Renal pelvis (tissue), 4 donors: ENCODE measurements around the gene LRP1. TPM values are rescaled to one million over a fixed set of nuclear protein-coding genes. Genes with fewer than 3 reads are reported as not detected.
A peak's percentile ranks its signal among the peaks of the same experiment; 100 is the strongest.

ENCODE experiments used
- DNase-seq: peaks from one replicate; pipeline ENCODE4 v3.0.0-alpha.2; 2013
- polyA plus RNA-seq, 3 donors: library from polyadenylated mRNA; unstranded; fragments of 120-200 nt; gene quantifications; one replicate each; pipeline ENCODE4 v1.2.1, GENCODE V29; 2013; ENCODE audit not compliant: insufficient read length in 3 of 3

LRP1 gene
- polyA plus RNA-seq, 3 donors = 70.4 to 103 (median 83.3) TPM

DNA sequence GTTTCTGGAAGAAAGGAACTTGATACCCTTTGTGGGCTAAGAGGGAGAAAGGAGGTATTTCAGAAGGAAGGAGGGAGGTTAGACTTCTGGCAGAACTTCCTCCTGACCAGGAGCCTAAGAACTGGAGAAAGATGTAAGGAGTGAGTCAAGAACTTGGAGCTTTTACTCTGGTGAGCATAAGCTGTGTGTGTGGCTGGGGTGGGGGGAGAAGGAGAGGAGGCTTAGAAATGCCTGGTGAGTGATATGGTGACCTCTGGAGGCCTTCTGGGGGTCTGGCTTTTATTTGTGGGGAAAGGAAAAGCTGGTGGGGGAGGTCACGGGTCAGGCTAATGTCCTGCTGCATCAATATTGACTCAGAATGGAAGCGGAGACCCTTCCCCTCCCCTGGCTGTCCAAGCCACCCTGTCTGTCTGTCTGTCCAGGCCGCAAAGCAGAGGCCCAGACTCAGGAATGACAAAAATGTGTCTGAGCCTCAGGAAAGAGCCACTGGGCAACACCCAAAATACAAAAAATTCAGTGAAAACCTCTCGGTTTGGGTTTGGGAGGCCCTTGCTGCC lies 4.8 kb downstream of the LRP1 start:
- no peak for DNase-seq

DNA sequence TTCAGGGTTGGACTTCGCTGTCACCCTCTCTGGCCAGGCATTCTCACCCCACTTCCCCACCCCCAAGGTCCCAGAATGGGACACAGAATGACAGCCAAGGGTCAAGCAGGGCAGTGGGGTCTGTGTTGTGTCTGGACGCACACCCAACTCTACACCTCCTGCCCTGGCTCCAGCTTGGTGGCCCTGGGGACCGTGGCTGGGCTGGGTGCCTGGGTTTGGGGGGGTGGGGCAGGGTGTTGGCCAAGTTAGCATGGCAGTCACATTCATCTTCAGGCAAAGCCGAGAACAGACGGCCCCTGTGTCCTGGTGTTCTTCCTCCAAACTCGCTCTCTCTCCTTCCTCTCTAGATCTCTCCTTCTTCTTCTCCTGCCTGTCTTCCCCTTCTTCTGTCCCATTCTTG lies 5.6 kb downstream of the LRP1 start:
- no peak for DNase-seq

DNA sequence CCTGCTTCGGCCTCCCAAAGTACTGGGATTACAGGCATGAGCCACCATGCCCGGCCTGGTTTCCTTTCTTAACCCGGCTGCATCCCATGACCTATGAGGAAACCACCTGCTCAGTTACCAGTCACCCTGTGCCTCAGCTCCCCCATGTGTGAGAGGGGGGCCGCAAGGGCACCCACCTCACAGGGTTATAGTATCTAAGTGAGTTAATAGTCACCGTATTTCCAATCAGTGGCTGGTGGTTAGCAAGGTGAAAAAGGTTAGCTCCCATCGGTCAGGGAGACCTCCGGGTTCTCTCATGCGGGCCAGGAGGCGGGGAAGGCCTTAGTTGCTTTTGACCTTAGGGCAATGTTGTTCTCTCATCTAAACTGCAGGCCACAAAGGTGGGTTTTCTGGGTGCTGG lies 6.7 kb downstream of the LRP1 start:
- DNase-seq = no peak

DNA sequence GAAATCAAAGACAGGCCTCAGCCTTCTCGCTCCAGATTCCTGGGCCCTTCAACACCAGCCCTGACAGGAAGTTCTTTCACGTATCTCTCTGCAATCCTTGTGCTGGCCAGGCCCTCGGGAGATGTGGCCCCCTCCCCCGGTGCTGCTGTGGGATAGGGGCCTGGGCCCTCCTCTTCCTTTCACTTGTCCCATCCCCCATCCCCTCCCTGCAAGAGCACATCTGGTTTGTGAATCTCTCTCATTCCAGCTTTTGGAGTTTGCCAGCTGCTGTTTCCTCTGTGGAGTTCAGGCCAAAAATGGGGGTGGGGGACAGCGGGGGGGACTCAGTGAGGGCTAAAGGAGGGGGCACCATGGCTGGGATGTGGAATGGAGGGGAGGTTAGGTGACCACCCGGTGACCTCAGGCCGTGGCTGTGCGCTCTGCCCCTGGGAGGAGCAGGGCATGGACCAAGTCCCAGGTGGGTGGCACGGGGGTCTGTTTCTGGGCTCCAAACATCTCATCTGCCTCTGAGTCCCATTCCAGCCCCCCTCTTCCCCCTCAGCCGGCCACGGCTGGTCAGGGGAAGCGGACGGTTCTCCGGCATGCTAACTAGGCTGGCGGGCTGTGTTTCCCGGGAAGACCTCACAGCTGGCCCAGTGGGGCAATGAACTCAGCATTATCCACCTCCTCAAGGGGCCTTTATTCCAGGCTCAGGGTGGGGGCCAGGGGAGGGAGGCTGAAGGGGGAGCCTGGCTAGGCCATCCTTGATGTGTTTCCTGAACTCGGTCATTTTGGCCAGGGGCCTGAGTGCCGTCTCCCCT lies 7.4 kb downstream of the LRP1 start:
- peak; percentile 60 for DNase-seq

DNA sequence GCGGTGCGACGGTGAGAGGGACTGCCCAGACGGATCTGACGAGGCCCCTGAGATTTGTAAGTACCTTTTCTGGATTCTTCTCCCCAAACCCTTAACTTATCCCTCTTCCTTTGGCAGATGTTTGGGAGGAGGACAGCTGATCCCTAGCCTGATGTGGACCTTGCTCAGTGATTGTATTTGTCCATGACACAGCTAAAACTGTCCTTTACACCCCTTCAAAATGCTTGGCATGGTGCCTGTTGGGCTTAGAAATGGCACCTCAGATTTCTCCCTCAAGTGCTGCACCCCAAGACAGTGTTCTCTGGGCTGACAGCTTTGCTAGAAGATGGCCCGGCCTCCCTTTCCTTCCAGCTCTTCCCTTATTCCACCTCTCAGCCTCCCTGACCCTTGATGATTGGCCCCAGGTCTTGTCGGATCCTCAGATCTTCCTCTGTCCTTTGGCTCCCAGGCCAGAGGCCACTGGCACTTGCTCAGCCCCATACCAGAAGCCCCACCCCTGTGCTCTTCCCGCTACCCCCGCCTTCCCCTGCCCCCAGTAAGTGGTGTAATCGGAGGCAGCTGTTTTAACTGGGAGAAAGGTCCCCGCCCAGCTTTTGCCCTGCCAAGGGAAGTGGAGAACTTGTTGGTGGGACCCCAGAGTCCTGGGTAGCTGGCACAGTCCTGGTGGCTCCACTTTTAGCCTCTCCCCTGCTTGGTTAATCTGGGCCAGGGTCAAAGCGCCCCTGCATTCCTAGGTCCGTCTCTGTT lies 10.4 kb downstream of the LRP1 start:
- DNase-seq = no peak

DNA sequence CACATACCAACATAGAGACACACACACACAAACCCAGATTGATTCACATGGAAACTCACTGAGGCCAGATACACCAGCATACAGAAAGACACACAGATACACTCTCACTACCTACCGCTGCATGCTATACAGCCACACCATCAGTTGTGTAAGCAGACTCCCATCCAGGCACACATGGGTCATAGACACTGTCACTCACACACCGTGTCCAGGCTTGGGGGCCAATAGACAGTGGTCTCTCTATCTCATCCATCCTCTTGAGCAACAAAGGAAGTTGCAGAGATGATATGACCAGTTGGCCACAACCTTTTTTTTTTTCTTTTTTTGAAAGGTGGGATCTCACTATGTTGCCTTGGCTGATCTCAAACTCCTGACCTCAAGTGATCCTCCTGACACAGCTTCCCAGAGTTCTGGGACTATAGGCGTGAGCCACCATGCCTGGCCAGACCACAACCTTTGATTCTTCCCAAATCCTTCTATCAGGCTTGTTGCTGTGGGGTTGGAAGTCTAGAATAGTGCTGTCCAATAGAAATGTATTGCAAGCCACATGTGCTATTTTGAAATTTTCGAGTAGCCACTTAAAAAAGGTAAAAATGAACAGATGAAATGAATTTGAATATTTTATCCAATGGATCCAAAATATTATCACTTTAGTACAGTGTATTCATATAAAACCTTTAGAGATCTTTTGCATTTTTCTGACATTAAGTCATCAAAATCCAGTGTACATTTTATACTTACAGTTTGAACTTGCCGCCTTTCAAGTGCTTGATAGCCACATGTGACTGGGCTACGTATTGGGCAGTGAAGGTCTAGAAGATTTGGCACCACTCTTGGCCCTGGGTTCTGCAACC lies 11.7 kb downstream of the LRP1 start:
- DNase-seq = no peak

DNA sequence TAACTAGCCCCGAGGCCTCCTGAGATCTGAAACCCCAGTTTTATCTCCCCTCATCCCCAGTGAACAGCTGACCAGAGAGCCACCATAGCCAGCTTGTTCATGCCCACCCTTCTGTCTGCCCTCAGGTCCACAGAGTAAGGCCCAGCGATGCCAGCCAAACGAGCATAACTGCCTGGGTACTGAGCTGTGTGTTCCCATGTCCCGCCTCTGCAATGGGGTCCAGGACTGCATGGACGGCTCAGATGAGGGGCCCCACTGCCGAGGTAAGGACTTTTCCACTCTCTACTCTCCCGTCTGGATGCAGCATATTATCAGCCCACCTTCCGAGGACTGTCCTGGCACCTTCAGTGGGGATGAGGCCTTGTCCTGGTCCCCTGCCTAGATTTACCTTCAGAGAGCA lies 13.0 kb downstream of the LRP1 start:
- DNase-seq = no peak

DNA sequence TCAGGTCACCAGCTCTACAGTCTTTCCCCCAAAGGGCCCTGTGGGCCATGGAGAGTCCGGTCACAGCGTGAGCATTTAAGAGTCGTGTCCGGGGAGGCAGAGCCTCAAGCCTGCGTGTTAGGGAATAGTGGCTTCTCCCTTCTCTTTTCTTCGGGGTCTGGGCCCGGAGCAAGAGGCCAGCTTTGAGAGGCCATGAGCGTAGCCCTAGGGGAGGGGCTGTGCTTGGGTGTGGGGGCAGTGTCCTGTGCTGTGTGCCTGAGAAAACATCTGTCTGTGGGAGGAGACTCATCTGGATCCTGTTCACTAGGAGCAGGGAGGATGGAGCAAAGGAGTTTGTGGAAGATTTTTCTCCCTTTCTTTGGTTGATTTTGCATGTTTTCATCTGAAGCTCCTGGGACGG lies 13.8 kb downstream of the LRP1 start:
- DNase-seq = no peak

DNA sequence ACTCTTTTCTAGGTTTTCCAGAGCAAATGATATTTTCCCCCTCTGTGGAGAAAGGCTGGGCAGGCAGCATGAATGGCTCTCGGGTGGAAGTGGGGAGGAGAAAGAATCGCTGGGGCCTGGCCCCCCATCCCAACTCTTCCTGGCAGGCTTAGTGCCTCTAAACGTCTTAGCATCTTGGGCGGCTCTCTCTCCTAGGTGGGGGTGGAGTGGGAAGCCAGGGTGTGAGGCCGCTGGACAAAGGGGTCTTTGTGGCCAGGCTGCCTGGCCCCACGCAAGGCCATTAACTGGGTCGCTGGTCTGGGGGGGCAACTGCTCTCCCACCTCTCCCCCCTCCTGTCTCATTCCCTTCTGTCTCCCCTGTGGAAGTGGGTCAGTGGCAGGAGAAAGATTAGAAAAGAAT lies 14.4 kb downstream of the LRP1 start:
- DNase-seq = no peak

DNA sequence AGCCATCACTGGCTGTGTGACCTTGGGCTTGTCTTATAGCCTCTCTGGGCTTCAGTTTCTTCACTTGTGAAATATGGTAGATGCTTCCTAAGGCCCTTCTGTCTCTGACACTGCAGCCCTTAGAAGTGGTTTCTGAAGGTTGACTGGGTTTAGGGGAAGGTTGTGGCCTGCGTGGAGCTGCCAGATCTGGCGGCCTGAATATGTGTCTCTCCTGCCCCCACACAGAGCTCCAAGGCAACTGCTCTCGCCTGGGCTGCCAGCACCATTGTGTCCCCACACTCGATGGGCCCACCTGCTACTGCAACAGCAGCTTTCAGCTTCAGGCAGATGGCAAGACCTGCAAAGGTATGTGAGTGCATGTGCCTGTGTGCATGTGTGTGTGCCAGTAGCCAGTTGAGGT lies 15.2 kb downstream of the LRP1 start:
- no peak for DNase-seq

DNA sequence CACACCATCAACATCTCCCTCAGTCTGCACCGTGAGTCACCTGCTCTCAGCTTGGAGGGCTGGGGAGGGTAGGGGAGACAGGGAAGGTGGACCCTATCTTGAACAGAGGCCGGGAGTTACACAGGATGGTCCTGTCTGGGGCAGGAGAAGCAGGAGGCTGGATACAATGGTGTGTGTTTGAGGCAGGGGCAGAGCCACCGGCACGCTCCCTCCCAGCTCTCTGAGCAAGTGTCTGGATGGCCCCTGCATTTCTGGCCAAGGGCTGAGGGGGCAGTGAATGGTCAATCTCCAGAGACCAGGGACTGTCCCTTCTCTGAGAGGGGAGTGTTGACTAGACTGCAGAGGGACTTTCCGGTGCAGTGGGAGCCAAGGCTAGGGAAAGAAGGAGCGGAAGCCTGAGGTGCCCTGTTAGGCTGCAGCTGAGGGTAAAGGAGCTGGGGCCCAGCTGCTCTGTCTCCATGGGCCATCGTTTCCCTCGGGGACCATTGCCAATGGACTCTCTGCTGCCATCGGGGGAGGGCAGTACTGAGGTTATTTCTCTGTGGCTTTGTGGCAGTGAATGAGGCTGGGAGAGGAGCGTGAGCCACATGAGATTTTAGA lies 17.3 kb downstream of the LRP1 start:
- no peak for DNase-seq

DNA sequence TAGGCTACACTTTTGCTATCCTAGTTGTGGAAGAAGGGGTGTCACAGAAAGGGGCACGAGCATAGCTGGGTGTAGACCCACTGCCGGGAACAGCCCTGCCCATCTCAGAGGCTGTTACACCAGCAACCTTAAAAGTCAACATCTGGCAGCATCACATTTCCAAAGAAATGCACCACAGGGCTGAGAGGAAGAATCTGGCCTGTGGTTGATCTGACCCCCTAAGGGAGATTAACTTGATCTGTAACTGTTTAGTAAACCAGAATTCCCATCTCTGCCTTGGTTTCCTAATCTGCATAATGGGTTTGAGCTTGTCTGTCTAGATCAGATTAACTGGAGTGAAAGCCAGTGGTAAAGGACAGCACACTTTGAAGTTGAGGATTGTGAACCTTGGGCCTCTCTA lies 17.8 kb downstream of the LRP1 start:
- DNase-seq = no peak

DNA sequence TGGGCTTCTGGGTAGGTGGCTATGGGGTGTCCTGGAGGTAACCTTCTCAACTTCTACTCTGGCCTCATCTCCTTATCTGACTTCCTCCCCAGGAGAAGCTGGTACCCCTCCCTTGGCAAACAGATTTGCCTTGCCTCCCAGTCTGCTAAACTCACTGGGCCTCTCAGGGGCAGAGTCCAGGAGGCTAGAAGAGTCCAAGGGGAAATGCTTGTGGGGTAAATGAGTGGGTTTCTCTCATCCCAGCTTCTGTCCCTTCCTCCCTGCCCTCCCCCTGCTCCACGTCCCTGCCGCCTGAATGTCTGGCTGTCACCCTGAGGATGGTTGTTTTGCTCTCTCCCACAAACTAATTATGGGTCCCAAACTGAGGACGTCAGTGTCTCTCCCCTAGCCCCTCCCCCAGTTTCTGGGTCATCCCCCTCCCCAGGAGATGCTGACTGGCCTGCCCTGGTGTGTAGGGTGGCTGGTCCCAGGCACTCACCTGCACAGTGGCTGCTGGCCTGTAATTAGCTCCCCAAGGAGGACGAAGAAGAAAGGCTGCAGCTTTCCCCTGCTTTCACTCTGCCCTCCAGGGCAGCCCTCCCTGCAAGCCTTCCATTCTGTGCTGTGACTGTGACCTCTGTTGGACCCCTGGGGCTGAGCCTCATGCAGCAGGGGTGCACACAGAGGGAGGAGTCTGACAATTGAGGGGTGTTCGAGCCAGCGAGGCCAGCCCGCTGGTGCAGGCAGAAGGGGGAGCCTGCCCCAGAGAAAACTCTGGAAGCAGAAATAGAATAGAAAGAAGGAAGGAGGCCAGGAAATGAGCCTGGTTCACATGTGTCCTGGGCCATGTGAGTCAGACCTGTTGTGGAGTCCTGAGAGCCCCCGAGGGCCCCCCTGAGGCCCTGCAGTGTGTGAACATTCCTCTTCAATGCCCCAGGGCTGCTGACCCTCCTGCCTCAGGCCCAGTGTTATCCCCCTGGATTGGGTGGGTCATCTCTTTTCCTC lies 19.0 kb downstream of the LRP1 start, which contains the start of gene LRP1-AS:
Gene LRP1-AS (minus strand): TSS at position 659 of the 984 bp plus-strand sequence.
- no peak for DNase-seq

DNA sequence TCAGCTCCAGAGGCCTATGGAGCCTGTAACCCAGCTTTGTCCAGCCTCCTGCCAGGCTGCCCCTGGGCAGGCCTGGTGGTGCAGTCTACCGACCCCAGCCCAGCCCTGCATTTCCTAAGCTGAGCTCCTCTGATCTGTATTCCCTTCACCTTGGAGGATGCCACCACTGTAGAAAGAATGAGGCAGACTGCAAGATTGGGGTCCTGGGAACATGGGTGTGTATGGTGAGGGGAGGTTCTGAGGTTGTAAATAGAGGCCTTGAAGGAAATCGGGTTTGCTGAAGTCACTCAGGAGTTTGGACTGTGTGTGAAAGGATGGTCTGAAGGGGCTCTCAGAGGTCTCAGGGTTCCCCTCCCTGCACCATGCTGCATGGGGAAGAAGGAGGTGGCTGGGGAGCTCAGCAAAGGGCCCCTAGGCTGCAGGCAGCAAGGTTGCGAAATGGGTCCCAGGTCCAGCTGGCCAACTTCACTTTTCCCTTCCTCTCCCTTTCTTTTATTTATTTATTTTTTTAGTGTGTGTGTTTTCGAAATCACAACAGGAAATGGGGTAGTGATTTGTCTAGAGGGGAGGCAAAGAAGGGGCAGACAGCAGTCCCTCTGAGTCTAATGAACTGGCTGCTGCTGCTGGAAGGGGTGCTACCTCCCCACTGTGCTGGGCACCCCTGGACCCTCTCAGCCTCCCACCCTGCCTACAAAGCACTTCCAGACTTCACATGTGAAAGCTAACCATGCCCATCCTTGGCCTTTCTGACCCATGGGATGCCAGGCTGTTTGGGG lies 20.4 kb downstream of the LRP1 start:
- no peak for DNase-seq

DNA sequence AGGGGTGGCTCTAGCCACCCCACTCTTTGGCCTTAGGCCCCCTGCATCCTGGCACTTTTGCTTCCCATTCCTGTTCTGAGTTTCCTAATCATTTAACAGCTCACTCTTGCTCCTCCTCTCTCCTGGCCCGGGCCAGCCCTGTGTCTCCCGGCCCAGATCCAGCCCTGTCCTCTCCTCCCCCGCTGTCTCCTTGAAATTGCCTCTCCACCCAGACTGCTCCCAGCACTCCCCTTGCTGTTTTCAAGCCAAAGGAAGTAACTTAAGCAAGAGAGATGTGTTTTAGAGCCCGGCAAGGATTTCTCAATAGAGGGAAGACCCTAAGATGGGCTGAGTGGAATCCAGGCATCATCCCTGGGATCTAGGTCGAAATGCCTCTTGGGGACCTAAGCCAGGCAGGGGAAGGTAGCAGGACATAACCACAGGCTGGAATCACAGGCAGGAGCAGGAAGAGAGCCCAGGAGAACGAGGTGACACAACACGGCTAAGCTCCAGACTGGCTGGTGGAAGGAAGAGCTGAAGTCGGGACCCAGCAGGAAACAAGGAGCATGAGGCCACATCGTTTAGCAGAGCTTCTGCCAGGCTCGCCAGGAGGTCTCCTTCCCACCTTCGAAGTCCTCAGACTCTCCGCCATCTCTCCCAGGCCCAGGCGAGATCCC lies 21.1 kb downstream of the LRP1 start:
- DNase-seq = no peak

DNA sequence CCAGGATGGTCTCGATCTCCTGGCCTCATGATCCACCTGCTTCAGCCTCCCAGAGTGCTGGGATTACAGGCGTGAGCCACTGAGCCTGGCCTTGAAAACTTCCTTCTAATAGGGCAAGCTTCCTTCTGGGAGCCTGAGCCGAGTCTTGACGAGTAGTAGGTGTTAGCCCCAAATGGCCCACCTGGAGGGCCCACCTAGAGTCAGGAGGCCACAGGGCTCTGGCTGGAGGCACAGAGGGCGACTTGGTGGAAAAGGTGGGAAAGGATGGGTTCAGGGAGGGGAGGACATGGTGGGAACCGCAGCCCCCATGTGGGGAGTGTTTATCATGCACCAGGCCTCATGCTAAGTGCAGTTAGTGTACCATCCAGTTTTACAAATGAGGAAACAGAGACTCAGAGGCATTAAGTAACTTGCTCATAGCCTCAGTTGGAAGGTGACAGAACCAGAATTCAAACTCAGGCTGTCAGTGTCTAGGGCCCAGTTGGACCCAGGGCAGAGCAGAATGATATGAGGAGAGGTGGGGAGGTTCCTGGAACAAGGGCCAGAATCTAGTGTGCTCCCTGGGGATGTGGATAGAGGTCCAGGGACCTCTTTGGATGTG lies 22.2 kb downstream of the LRP1 start:
- no peak for DNase-seq

DNA sequence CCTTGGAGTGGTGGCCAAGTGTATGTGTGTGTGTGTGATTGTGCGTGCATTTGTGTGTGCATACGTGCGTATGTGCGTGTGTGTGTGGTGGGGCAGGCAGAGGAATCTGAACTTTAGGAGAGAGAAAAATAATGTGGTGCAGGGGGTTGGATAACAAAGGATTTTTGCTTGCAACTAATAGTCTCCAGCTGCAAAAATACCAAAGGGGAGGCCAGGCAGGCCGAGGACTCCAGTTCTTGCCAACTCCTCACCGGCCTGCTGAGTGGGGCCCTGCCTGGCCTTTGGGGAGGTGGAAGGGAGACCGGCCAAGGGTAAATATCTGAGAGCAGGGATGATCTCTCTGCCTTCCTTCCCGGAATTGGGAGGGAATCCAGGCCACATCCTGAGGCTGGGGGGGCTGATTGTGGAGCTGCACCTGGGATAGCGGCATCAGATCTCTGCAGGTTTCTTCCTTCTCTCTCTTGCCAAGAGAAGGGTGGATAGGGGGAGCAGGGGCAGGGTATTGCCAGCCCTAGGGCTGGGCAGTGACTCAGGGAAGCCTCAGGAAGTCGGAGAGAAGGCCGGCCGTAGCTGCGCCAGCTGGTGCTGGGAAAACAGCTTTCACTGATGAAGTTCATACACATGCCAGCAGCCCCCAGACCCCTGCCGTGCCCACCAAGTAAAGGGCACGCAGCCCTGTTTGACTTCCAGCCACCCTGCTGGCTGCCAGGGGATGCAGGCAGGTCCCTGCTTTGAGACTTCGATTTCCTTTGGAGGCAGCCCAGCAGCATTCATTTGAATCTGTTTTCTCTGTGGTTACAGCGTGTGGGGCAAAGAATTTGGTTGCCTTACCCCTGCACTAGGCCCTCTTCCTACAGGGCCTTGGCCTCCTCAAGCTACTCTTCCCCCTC lies 23.7 kb downstream of the LRP1 start:
- DNase-seq = no peak

DNA sequence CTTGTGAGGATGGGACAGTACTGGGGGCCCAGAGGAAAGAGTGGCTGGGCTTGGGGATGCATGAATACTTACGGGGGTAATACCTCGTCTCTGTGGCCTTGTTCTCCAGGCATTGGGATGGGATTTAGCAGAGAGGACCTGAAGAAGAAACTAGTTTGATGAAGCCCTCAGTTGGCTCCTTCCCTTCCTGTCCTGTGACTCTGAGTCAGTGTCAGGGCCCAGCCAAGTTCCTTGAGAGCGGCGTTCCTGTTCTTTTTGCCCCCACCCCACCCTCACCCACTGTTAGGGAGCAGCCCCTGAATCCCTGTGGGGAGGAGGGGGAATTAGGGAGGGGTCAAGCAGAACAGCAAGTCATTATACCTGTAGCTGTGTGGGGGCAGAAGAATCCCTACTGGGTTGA lies 24.4 kb downstream of the LRP1 start:
- no peak for DNase-seq
